HEK293 (cell line): ENCODE data around the gene DOCK9.

ENCODE experiments used
- BCL11A ChIP-seq: fragments of 450-650 bp; formaldehyde crosslinking; IDR thresholded peaks from 2 replicates; pipeline ENCODE4 v1.5.1; 2016; ENCODE audit warnings: low read depth, missing biosample characterization, missing genetic modification characterization
- ZNF121 ChIP-seq: fragments of 450-650 bp; formaldehyde crosslinking; IDR thresholded peaks from 2 replicates; pipeline ENCODE4 v1.5.1; 2016; ENCODE audit warnings: missing biosample characterization, missing genetic modification characterization
- ZNF302 ChIP-seq: fragments of 450-650 bp; formaldehyde crosslinking; IDR thresholded peaks from 2 replicates; pipeline ENCODE4 v1.5.1; 2016; ENCODE audit warnings: missing biosample characterization, missing genetic modification characterization, low read depth
- ZNF677 ChIP-seq: fragments of 450-650 bp; IDR thresholded peaks from 2 replicates; pipeline ENCODE4 v1.5.0; 2018; ENCODE audit warnings: missing biosample characterization, mild to moderate bottlenecking, missing genetic modification characterization, moderate library complexity
- TF ChIP-seq, protein P1 (sequence below): fragments of 450-650 bp; IDR thresholded peaks from 2 replicates; pipeline ENCODE4 v1.5.1; 2018; ENCODE audit warnings: missing biosample characterization, mild to moderate bottlenecking, missing genetic modification characterization
- TF ChIP-seq, protein P2 (sequence below): fragments of 450-650 bp; formaldehyde crosslinking; IDR thresholded peaks from 2 replicates; pipeline ENCODE4 v1.5.1; 2016; ENCODE audit warnings: missing biosample characterization, missing genetic modification characterization, borderline replicate concordance
- TF ChIP-seq, protein P3 (sequence below): fragments of 450-650 bp; formaldehyde crosslinking; IDR thresholded peaks from 2 replicates; pipeline ENCODE4 v1.5.1; 2016; ENCODE audit warnings: missing biosample characterization, missing genetic modification characterization
- TF ChIP-seq, protein P4 (sequence below): fragments of 450-650 bp; formaldehyde crosslinking; IDR thresholded peaks from 2 replicates; pipeline ENCODE4 v1.5.1; 2016; ENCODE audit warnings: missing biosample characterization, missing genetic modification characterization
- TF ChIP-seq, protein P5 (sequence below): fragments of 450-650 bp; formaldehyde crosslinking; IDR thresholded peaks from 2 replicates; pipeline ENCODE4; 2016; ENCODE audit warnings: missing biosample characterization, missing genetic modification characterization

DNA sequence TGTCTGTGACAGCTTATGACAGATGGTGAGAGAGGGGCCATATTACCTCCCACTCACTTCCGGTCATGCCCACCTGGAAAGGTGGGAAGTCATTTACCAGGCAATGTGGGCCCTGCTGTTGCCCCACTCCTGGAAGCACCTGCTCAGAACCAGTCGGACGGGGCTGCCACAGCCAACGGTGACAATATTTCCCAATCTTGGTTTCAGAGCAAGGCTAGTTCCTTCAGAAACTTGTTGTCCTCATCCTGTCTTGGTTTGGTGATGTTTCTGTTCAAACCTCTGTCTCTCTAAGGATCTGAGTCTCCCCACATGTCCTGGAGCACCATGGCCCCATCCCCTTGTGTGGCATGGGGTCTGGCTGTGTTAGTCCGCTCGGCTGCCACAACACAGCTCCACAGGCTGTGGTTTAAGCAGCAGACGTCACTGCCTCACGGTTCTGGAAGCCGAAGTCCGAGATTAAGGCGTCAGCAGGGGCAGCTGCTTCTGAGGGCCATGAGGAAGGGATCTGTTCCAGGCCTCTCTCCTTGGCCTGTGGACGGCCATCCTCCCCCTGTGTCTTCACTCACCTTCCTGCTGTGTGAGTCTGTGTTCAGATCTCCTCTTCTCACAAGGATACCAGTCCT, 193.9 kb downstream of the DOCK9 start:
- TF ChIP-seq BCL11A (tag by site-specific recombination) = no peak
- no peak for TF ChIP-seq ZNF121 (tag by site-specific recombination)
- no peak for TF ChIP-seq ZNF677
- TF ChIP-seq, protein P1, sequence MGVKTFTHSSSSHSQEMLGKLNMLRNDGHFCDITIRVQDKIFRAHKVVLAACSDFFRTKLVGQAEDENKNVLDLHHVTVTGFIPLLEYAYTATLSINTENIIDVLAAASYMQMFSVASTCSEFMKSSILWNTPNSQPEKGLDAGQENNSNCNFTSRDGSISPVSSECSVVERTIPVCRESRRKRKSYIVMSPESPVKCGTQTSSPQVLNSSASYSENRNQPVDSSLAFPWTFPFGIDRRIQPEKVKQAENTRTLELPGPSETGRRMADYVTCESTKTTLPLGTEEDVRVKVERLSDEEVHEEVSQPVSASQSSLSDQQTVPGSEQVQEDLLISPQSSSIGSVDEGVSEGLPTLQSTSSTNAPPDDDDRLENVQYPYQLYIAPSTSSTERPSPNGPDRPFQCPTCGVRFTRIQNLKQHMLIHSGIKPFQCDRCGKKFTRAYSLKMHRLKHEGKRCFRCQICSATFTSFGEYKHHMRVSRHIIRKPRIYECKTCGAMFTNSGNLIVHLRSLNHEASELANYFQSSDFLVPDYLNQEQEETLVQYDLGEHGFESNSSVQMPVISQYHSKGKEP (tag by site-specific recombination) = no peak
- no peak for TF ChIP-seq ZNF302 (tag by site-specific recombination)
- TF ChIP-seq, protein P2, sequence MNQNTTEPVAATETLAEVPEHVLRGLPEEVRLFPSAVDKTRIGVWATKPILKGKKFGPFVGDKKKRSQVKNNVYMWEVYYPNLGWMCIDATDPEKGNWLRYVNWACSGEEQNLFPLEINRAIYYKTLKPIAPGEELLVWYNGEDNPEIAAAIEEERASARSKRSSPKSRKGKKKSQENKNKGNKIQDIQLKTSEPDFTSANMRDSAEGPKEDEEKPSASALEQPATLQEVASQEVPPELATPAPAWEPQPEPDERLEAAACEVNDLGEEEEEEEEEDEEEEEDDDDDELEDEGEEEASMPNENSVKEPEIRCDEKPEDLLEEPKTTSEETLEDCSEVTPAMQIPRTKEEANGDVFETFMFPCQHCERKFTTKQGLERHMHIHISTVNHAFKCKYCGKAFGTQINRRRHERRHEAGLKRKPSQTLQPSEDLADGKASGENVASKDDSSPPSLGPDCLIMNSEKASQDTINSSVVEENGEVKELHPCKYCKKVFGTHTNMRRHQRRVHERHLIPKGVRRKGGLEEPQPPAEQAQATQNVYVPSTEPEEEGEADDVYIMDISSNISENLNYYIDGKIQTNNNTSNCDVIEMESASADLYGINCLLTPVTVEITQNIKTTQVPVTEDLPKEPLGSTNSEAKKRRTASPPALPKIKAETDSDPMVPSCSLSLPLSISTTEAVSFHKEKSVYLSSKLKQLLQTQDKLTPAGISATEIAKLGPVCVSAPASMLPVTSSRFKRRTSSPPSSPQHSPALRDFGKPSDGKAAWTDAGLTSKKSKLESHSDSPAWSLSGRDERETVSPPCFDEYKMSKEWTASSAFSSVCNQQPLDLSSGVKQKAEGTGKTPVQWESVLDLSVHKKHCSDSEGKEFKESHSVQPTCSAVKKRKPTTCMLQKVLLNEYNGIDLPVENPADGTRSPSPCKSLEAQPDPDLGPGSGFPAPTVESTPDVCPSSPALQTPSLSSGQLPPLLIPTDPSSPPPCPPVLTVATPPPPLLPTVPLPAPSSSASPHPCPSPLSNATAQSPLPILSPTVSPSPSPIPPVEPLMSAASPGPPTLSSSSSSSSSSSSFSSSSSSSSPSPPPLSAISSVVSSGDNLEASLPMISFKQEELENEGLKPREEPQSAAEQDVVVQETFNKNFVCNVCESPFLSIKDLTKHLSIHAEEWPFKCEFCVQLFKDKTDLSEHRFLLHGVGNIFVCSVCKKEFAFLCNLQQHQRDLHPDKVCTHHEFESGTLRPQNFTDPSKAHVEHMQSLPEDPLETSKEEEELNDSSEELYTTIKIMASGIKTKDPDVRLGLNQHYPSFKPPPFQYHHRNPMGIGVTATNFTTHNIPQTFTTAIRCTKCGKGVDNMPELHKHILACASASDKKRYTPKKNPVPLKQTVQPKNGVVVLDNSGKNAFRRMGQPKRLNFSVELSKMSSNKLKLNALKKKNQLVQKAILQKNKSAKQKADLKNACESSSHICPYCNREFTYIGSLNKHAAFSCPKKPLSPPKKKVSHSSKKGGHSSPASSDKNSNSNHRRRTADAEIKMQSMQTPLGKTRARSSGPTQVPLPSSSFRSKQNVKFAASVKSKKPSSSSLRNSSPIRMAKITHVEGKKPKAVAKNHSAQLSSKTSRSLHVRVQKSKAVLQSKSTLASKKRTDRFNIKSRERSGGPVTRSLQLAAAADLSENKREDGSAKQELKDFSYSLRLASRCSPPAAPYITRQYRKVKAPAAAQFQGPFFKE (tag by site-specific recombination) = no peak
- TF ChIP-seq, protein P3, sequence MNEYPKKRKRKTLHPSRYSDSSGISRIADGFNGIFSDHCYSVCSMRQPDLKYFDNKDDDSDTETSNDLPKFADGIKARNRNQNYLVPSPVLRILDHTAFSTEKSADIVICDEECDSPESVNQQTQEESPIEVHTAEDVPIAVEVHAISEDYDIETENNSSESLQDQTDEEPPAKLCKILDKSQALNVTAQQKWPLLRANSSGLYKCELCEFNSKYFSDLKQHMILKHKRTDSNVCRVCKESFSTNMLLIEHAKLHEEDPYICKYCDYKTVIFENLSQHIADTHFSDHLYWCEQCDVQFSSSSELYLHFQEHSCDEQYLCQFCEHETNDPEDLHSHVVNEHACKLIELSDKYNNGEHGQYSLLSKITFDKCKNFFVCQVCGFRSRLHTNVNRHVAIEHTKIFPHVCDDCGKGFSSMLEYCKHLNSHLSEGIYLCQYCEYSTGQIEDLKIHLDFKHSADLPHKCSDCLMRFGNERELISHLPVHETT = no peak
- TF ChIP-seq, protein P4, sequence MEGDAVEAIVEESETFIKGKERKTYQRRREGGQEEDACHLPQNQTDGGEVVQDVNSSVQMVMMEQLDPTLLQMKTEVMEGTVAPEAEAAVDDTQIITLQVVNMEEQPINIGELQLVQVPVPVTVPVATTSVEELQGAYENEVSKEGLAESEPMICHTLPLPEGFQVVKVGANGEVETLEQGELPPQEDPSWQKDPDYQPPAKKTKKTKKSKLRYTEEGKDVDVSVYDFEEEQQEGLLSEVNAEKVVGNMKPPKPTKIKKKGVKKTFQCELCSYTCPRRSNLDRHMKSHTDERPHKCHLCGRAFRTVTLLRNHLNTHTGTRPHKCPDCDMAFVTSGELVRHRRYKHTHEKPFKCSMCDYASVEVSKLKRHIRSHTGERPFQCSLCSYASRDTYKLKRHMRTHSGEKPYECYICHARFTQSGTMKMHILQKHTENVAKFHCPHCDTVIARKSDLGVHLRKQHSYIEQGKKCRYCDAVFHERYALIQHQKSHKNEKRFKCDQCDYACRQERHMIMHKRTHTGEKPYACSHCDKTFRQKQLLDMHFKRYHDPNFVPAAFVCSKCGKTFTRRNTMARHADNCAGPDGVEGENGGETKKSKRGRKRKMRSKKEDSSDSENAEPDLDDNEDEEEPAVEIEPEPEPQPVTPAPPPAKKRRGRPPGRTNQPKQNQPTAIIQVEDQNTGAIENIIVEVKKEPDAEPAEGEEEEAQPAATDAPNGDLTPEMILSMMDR (tag by site-specific recombination) = no peak
- TF ChIP-seq, protein P5, sequence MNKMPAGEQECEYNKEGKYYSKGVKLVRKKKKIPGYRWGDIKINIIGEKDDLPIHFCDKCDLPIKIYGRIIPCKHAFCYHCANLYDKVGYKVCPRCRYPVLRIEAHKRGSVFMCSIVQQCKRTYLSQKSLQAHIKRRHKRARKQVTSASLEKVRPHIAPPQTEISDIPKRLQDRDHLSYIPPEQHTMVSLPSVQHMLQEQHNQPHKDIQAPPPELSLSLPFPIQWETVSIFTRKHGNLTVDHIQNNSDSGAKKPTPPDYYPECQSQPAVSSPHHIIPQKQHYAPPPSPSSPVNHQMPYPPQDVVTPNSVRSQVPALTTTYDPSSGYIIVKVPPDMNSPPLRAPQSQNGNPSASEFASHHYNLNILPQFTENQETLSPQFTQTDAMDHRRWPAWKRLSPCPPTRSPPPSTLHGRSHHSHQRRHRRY = no peak
